GM19099 (cell line): Measurements from ENCODE around the gene LGR4.

ENCODE experiments used
- POLR2A ChIP-seq: IDR thresholded peaks from 3 replicates; pipeline ENCODE4 v1.6.1; 2011; ENCODE audit warnings: low read depth; ENCODE audit not compliant: insufficient read length; ENCODE audit errors: extremely low read depth

Gene LGR4

GRCh38 chr11:27353593-27354358, 118.8 kb downstream of the LGR4 start:
- TF ChIP-seq POLR2A: no peak

DNA sequence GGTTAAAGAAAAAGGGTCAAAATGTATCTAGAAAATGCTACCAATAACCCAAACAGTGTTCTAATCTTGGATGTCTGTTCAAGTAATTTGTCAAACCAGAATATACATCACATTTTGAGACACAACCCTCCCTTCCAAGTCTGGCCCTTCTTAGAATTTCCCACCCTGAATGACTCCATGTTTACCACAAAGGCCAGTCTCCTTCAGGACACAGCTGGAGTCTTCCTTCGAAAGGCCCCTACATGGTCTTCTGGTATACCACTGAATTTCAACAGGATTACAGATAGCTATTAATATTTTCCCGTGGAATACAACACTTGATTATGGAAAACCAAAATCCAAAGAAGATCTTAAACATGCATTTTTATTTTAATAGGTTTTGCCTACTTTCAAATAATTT, 119.8 kb downstream of the LGR4 start:
- TF ChIP-seq POLR2A: no peak

DNA sequence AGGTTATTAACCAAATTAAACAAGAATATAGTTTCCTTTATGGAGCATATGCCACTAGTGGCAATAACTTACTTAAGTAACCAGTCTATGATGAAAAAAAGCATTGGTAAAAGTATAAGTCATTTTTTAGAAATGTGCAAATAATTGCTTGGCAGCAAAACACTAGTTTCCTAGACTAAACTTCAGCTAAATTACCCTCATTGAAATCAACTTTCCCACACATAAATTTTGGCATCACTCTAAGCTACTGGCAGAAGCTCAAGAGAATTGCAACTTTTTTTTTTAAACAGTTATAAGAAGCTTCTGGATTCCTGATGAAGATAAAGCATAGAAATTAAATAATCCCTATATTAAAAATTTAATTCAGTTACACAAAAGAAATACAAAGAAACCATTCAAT, 122.1 kb downstream of the LGR4 start:
- TF ChIP-seq POLR2A: no peak

GRCh38 chr11:27349919-27350318, 122.7 kb downstream of the LGR4 start:
- TF ChIP-seq POLR2A: no peak

DNA sequence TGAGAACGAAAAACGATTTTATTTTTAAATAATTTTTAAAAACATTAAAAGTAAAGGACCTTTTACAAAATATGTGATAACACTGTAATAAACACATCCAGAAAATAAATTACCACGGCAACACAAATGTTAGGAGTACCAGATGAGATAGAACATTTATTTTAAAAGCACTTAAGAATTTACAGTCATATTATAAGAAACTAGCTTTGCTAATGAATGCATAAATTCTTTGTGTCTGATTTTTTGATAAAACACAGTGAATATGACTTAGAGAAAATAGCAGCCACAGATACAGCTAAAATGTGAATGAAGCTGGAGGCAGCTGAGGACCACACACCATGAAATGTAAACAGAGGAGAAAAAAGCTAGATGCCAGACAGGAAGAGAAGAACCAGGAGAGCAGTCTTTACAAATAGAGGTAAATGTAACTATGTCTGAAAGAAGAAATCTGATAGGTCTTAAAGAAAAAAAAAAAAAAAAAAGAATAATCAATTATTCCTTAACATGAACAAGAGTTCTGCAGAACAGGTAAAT, 124.2 kb downstream of the LGR4 start:
- TF ChIP-seq POLR2A: no peak

GRCh38 chr11:27347359-27348339, 124.9 kb downstream of the LGR4 start:
- no peak for TF ChIP-seq POLR2A

DNA sequence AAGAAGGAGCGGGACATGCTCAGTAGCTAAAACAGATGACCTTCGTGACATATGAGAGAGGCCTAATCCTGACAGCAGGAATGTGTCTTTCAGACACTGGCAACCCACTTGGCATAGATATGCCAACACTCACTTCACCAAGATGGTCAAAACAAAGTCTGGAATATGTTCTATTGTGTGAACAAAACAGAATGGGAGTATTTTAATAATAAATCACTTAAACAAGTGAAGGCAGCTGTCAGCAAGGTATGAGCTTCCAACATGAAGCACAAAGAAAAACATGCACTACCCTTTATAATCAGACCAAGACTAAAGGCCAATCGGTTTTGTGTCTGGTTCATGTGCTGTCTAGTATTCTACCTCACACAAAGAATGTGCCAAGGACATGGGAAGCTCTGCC, 132.6 kb downstream of the LGR4 start:
- no peak for TF ChIP-seq POLR2A

- TF ChIP-seq POLR2A: no peak
Observed at GRCh38 chr11:27331981-27332380, 140.6 kb downstream of the LGR4 start.

DNA sequence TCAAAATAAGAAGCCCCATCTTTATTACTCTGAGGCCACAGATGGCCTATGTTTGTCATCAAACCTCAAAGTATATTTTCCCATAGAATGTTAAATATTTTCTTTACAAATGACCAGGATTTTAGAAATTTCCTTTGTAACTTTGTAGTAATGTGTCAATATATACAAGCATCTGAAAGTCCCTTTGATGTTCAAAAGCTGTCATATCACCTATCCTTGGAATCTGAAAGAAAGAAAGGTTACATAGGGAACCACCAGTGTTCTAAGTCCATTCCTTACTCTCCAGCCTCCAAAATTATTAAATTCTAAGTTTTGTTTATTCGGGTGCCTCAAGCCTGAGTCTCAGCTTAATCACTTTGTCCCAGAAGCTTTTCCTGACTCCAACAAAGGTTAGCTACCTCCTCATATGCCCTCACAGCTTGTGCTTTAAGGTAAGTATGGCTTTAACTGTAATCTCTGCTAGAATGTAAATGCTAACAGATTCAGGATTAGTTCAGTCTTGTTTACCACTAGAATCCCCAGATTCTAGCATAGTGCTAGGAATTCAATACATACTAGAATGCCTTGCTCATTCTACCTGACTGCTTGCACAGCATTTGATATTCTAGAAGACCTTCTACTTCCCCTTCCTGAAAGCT, 141.8 kb downstream of the LGR4 start:
- no peak for TF ChIP-seq POLR2A

DNA sequence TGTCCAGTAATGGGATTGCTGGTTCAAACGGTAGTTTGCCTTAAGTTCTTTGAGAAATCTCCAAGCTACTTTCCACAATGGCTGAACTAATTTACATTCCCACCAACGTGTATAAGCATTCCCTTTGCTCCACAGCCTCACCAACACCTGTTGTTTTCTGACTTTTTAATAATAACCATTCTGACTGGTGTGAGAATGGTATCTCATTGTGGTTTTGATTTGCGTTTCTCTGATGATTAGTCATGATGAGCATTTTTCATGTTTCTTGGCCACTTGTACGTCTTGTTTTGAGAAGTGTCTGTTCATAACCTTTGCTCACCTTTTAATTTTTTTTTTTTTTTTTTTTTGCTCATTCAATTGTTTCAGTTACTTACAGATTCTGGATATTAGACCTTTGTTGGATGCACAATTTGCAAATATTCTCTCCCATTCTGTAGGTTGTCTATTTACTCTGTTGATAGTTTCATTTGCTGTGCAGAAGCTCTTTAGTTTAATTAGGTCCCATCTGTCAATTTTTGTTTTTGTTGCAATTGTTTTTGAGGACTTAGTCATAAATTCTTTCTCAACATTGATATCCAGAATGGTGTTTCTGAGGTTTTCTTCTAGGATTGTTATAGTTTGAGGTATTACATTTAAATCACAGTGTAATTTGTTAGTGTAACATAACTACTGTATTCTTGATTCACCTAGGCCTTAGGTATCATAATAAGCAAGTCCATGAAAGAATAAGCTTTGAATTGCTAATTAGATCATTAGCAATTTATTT, 142.5 kb downstream of the LGR4 start:
- TF ChIP-seq POLR2A: no peak

- TF ChIP-seq POLR2A: no peak
Observed at GRCh38 chr11:27328614-27329013, 144.0 kb downstream of the LGR4 start.

DNA sequence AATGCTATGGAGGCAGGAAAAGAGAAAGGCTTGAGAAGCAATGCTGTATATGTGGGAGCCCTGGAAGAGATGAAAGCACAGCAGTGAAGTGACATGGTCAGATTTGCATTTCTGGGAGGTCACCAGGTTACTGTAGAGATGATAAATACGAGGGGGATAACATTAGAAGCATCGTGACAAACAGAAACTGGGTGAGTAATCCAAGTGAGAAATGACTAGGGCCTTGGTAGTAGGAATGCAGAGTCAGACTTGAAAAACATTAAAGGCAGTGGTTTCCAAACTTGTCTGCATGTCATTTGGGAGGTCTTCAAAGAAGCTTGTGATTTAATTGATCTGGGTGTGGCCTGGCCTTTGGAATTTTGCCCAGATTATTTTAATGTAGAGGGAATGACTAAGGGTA, 153.5 kb downstream of the LGR4 start:
- no peak for TF ChIP-seq POLR2A

GRCh38 chr11:27317751-27318150, 154.8 kb downstream of the LGR4 start:
- no peak for TF ChIP-seq POLR2A
